ENCODE results near the gene CNGA2. TPM values are rescaled to one million over a fixed set of nuclear protein-coding genes. Genes with fewer than 3 reads are reported as not detected.

Gene CNGA2
- total and polyA plus RNA-seq, 2 donors, result not detected

DNA sequence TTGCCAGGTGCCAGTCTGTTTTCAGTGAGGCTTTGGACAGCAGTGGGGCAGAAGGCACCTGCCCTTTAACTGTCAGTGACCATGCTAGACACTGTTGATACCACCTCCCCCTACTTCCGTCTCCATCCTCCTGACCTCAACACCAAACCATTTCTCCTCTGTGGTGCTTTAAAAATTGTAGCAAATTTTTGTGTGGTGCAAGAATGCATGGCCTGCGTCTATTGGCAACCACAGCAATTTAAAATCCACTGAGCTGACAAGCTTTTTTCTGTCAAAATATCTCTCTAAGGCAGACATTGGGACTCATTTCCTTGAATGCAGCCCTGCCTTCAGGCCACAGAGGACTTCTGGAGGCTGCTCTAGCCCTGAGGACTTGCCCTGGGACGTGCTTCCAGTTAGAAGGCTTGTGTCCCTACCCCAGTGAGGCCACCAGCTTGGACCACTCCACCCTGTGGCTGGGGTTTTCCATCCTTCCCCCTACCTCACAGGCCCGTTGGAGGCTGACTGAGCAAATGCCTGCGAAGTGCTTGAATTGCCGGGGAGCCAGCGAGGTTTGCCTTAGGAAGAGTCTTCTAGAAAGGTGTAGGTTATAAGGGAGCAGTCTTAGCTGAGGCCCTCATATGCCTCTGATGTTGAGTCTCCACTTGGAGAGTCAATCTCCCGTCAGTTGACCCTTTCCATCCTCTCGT is 32.4 kb upstream of the CNGA2 start:
- H3K4me1 ChIP-seq (ENCODE audit: insufficient read depth), result no peaks in the 10 kb centered on the region
- WGBS, result 84% methylated on average over 9 of the region's 9 CpGs
- no peak for DNase-seq (ENCODE audit: extremely low spot score)
- no peaks in the 10 kb centered on the region for H3K36me3 ChIP-seq (ENCODE audit: insufficient read depth)
- no peak overlapping the region for H3K27ac ChIP-seq (ENCODE audit: low read depth)
- no peak overlapping the region for H3K4me3 ChIP-seq (ENCODE audit: low read depth, low read length)

GRCh38 chrX:151702741-151703340 is 31.7 kb upstream of the CNGA2 start:
- Histone ChIP-seq H3K4me1 (ENCODE audit: insufficient read depth) (no peaks in the 10 kb centered on the region), H3K4me3 (ENCODE audit: low read depth, low read length) (no peak overlapping the region), H3K36me3 (ENCODE audit: insufficient read depth) (no peaks in the 10 kb centered on the region), H3K27ac (ENCODE audit: low read depth) (no peak overlapping the region)
- DNase-seq (ENCODE audit: extremely low spot score), result no peak
- WGBS, result 70% methylated on average over 7 of the region's 7 CpGs

- peak; percentile 8 for DNase-seq (ENCODE audit: extremely low spot score)
- WGBS, result 14% methylated on average over 7 of the region's 7 CpGs
- H3K27ac ChIP-seq (ENCODE audit: low read depth), result no peak overlapping the region
- H3K4me3 ChIP-seq (ENCODE audit: low read depth, low read length), result no peak overlapping the region
- H3K36me3 ChIP-seq (ENCODE audit: insufficient read depth), result no peaks in the 10 kb centered on the region
- H3K4me1 ChIP-seq (ENCODE audit: insufficient read depth), result no peaks in the 10 kb centered on the region
Measured at GRCh38 chrX:151703487-151703886, 31.1 kb upstream of the CNGA2 start.

DNA sequence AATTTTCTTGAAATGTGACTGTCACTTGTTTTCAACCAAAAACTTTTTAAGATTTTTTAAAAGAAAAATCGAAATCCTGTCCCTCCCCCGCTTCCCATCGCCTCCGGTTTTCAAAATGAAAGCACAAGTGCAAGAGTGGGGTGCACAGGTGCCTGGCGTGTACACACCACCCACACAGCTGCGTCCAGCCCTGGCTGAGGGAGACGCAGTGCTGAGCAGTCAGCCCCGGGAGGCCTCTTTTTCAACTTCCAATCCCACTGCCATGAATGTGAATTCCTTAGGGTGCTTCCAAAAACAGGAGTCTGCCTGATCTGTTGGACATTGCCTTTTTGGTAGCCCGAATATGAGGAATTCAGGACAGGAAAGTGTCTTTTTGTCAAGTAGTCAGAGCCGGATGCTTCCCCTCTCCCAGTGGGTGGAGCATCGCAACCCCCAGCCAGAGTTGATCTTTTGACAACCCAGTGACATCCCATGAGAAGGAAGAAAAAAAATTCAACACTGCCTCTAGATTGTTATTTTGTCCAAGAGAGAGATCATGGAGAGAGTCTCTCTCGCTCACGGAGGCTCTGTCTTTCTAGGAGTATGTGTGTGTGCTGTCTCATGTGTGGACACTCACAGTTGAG is 30.4 kb upstream of the CNGA2 start:
- 58% methylated on average over 13 of the region's 13 CpGs for WGBS
- Histone ChIP-seq H3K4me1 (ENCODE audit: insufficient read depth) (no peaks in the 10 kb centered on the region), H3K27ac (ENCODE audit: low read depth) (no peak overlapping the region), H3K4me3 (ENCODE audit: low read depth, low read length) (no peak overlapping the region), H3K36me3 (ENCODE audit: insufficient read depth) (no peaks in the 10 kb centered on the region)
- DNase-seq (ENCODE audit: extremely low spot score), result no peak

DNA sequence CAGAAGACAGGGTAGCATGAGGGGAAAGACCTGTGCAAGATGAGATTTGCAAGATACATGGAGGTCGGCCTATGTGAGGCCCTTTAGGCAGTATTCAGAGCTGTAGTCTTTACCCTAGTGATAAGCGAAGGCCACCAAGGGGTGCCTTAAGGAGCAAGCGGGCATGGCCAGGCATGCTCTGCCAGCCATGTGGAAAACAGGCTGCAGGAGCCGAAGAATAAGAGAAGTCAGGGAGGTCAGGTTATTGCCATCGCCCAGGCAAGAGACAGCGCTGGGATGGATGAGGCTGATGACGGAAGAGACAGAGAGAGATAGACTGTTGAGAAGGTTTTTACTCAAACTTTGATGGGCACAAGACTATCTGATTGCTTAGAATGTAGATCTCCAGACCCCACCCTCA is 25.7 kb upstream of the CNGA2 start:
- no peak overlapping the region for H3K4me3 ChIP-seq (ENCODE audit: low read depth, low read length)
- DNase-seq (ENCODE audit: extremely low spot score), result no peak
- H3K27ac ChIP-seq (ENCODE audit: low read depth), result no peak overlapping the region
- no peaks in the 10 kb centered on the region for H3K36me3 ChIP-seq (ENCODE audit: insufficient read depth)
- WGBS, result 94% methylated on average over 7 of the region's 7 CpGs
- no peaks in the 10 kb centered on the region for H3K4me1 ChIP-seq (ENCODE audit: insufficient read depth)

- DNase-seq (ENCODE audit: extremely low spot score), result no peak
- Histone ChIP-seq H3K4me3 (ENCODE audit: low read depth, low read length) (no peak overlapping the region), H3K4me1 (ENCODE audit: insufficient read depth) (no peaks in the 10 kb centered on the region), H3K36me3 (ENCODE audit: insufficient read depth) (no peaks in the 10 kb centered on the region), H3K27ac (ENCODE audit: low read depth) (no peak overlapping the region)
- 71% methylated on average over 2 of the region's 2 CpGs for WGBS
Measured at GRCh38 chrX:151710457-151710856, 24.1 kb upstream of the CNGA2 start.

GRCh38 chrX:151711154-151711553 is 23.4 kb upstream of the CNGA2 start:
- no peaks in the 10 kb centered on the region for H3K36me3 ChIP-seq (ENCODE audit: insufficient read depth)
- no peak overlapping the region for H3K27ac ChIP-seq (ENCODE audit: low read depth)
- no peak for DNase-seq (ENCODE audit: extremely low spot score)
- 52% methylated on average over 5 of the region's 5 CpGs for WGBS
- no peaks in the 10 kb centered on the region for H3K4me1 ChIP-seq (ENCODE audit: insufficient read depth)
- H3K4me3 ChIP-seq (ENCODE audit: low read depth, low read length), result no peak overlapping the region

DNA sequence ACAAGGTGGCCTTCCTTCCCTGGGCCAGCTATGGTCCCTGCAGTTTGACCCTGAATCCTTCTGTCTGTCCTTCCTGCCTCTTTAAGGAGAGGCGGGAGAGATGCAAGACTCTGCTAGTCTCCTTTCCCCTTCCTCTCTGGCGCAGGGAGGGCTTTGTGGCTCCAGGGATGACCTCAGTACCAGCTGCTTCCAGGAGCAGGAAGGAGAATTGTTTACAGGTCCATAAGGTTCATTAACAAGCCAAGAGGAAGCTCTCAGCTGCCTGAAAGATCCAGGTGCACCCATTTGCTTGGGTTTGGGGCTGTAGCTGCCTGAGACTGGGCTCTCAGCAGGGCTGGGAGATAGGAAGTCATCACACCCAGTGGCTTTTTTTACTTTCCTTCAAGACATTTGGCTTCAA is 22.8 kb upstream of the CNGA2 start:
- H3K4me3 ChIP-seq (ENCODE audit: low read depth, low read length), result no peak overlapping the region
- no peaks in the 10 kb centered on the region for H3K4me1 ChIP-seq (ENCODE audit: insufficient read depth)
- no peaks in the 10 kb centered on the region for H3K36me3 ChIP-seq (ENCODE audit: insufficient read depth)
- no peak for DNase-seq (ENCODE audit: extremely low spot score)
- 8% methylated on average over 2 of the region's 2 CpGs for WGBS
- no peak overlapping the region for H3K27ac ChIP-seq (ENCODE audit: low read depth)

DNA sequence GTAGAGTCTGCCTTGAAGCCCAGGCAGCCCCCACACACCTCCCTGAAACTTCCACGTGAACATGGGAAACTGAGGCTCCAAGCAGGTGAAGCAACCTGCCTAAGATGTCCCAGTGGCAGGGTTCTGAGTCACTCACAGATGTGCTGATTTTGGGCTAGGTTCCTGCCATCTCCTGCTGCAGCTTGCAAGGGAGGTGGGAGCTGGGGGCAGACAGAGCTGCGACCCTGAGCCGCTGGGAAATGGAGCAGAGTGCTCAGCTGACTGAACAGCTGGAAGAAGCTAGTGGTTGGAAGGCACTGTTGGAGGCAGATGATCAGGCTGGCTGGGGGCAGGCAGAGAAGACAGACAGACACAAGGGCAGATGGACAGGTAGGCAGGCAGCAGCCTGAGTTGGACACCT is 22.3 kb upstream of the CNGA2 start:
- Histone ChIP-seq H3K4me1 (ENCODE audit: insufficient read depth) (no peaks in the 10 kb centered on the region), H3K4me3 (ENCODE audit: low read depth, low read length) (no peak overlapping the region), H3K36me3 (ENCODE audit: insufficient read depth) (no peaks in the 10 kb centered on the region), H3K27ac (ENCODE audit: low read depth) (no peak overlapping the region)
- WGBS, result 37% methylated on average over 3 of the region's 3 CpGs
- no peak for DNase-seq (ENCODE audit: extremely low spot score)

DNA sequence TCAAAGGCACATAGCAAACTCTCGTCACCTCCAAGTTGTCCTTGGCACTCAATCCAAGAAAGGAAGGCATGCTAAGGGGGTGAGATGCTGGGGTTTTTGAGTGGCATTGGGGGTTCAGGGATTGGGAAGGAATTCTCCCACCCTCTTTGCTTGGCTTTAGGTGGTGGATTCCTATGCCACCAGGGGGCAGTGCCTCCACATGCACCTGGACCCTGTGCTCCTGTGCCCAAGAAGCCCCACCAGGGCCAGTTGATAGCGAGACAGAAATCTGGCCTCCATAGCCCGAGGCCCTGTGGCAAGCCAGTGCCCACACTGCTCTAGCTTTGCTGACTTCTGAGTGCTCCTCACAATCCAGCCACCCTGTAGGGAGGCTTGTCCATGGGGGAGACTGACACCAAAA is 20.7 kb upstream of the CNGA2 start:
- Histone ChIP-seq H3K27ac (ENCODE audit: low read depth) (no peak overlapping the region), H3K4me3 (ENCODE audit: low read depth, low read length) (no peak overlapping the region), H3K4me1 (ENCODE audit: insufficient read depth) (no peaks in the 10 kb centered on the region), H3K36me3 (ENCODE audit: insufficient read depth) (no peaks in the 10 kb centered on the region)
- WGBS, result 58% methylated on average over 3 of the region's 3 CpGs
- DNase-seq (ENCODE audit: extremely low spot score), result no peak

- WGBS, result 53% methylated on average over 5 of the region's 5 CpGs
- Histone ChIP-seq H3K4me1 (ENCODE audit: insufficient read depth) (no peaks in the 10 kb centered on the region), H3K4me3 (ENCODE audit: low read depth, low read length) (no peak overlapping the region), H3K27ac (ENCODE audit: low read depth) (no peak overlapping the region), H3K36me3 (ENCODE audit: insufficient read depth) (no peaks in the 10 kb centered on the region)
- no peak for DNase-seq (ENCODE audit: extremely low spot score)
Measured at GRCh38 chrX:151714362-151714761, 20.2 kb upstream of the CNGA2 start.

DNA sequence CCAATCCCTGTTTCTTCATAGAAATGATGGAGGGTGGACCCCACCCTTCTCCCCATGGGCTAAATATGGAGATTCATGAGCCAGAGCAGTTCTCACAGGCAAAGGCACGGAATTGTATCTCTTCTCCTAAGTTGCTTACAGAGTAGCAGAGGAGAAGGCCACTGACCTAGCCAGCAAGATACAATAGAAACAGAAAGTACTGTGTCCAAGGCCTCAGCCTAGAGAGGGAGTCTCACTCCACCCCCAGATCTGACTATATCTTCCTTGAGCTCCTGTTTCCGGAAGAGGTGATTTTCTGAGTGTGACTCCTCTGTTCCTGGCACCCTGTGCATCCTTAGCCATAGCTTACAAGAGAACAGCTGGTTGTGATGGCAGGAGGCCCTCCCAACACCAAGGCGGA is 18.8 kb upstream of the CNGA2 start, which contains the start of gene FATE1:
FATE1 (plus strand) TSS at position 284 of the 400 bp plus-strand sequence; CDS start at position 369, 85 bp downstream.
- no peak within 1 kb of the TSS for H3K27ac ChIP-seq (ENCODE audit: low read depth)
- H3K4me3 ChIP-seq (ENCODE audit: low read depth, low read length), result no peak within 1 kb of the TSS
- H3K36me3 ChIP-seq (ENCODE audit: insufficient read depth), result no peaks in the 10 kb centered on the region
- WGBS, result 71% methylated on average over 3 of the region's 3 CpGs
- no peaks in the 10 kb centered on the region for H3K4me1 ChIP-seq (ENCODE audit: insufficient read depth)
- DNase-seq (ENCODE audit: extremely low spot score), result no peak

DNA sequence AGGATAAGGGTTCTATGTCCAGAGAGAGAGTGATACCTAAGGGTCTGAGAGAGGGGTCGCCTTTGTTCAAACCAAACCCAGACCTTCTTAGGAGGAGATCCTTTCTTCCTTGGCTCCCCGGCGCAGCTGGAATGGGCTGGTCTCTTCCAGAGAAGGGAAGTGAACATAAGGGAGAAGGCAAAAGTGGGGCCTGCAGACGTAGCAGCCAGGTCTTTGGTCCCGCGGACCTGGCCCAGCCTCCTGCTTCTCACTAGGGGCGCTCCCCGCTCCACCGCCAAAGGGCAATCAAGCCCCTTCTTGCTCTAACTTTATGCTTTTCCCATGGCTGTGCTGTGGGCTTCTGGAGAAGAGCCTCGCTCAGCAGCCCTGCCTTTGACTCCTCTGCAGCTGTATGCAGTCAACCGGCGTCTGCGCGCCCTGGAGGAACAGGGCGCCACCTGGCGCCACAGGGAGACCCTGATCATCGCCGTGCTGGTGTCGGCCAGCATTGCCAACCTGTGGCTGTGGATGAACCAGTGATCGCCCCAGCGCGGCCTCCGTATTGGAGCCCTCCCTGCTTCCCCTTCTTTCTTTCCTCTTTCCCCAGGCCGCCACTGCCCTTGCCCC is 12.2 kb upstream of the CNGA2 start:
- no peak overlapping the region for H3K4me3 ChIP-seq (ENCODE audit: low read depth, low read length)
- no peak overlapping the region for H3K27ac ChIP-seq (ENCODE audit: low read depth)
- no peak for DNase-seq (ENCODE audit: extremely low spot score)
- WGBS, result 46% methylated on average over 24 of the region's 24 CpGs
- no peaks in the 10 kb centered on the region for H3K4me1 ChIP-seq (ENCODE audit: insufficient read depth)
- H3K36me3 ChIP-seq (ENCODE audit: insufficient read depth), result no peaks in the 10 kb centered on the region

Data from urinary bladder (tissue), 4 donors.